Stimulated activated CD8-positive, alpha-beta memory T cell treated with anti-CD3 and anti-CD28 coated beads, Interleukin-4, amount 100 ng/mL, for 4 hours (primary cell): ENCODE data around the gene PLCG2.
"Not testable (repeated sequence)": the region's sequence is repeated elsewhere in the genome, so short reads cannot be mapped to it uniquely, and the experiment has no call there.

Experiments
- DNase-seq, 2 donors: peaks; one replicate each; pipeline ENCODE4 v3.0.0-alpha.2; 2020; ENCODE audit warnings: low read depth in 2 of 2, low spot score in 1 of 2

Gene PLCG2

DNA sequence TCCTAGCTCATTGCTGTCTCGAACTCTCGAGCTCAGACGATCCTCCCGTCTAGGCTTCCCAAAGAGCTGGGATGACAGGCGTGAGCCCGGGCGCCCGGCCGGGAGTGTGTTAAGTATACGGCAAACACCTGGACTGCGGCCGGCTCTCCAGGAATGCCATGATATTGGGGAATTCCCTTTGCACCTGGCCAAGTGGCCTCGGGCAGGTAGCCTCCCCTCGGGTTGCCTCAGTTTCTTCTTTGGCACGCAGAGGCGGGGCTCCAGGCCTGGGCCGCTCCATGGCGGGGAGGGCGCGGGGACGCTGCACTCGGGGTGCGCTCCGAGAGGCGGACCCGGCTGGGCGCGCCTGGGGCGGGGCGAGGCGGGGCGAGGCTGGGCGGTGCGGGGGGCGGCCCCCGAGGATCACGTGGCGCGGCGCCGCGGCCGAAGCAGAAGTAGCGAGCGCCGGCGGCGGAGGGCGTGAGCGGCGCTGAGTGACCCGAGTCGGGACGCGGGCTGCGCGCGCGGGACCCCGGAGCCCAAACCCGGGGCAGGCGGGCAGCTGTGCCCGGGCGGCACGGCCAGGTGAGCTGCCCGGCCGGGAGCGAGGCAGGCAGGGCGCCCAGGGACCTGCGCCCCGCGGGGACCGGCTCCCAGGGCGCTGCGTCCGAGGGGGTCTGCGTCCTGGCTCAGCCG lies at the start of gene PLCG2:
Gene PLCG2 (plus strand): TSS at position 431 of the 675 bp plus-strand sequence. CDS start 6,699 bp downstream, outside the sequence.
- peak; percentile 39 to 55 for DNase-seq

- no peak for DNase-seq
Measured at GRCh38 chr16:81729451-81729850, 49.6 kb upstream of the PLCG2 start.

DNA sequence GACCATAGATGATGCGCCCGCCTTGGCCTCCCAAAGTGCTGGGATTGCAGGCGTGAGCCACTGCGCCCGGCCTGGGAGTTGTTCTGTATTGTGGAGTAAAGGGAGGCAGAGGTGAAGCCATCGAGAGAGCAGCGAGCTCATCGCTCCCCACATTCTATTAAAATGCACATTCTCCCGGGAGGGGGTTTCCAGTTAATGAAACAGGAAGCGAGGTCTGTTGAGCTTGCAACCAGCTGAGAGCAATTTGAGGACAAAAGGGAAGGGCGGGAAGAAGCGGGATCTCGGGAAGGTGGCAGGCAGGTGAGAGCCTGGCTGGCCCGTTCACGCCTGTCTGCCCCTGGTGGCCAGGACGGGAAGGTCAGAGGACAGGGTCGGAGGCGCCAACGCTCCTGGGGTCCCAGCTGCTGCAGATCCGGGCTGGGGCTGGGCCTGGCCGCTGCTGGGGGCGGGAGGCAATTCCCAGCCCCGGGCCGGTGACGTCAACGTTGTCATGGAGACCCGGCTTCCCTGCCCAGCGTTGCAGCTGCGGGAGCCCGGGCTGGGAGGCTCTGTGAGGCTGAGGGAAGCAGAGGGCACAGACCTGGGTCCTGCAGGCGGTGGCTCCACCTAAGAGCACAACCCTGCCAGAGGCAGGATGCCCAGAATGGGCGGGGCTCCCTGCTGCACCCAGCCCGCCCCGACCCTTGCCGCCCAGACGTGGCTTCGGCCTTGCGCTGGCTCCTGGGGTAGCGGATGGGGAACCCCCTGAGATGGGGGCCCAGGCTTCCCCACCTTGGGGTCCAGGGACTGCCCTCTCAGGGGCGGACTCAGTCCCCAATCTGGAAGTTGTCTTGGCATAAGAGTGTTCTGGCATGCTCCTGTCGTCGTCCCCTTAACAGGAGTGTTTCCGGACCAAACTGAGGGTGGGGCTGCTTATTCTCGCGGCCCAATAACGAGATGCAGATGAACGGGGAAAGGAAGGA lies 48.7 kb upstream of the PLCG2 start:
- peak in 1 of 2 donors; percentile 20 for DNase-seq

- no peak for DNase-seq
Measured at GRCh38 chr16:81731649-81732048, 47.4 kb upstream of the PLCG2 start.

DNA sequence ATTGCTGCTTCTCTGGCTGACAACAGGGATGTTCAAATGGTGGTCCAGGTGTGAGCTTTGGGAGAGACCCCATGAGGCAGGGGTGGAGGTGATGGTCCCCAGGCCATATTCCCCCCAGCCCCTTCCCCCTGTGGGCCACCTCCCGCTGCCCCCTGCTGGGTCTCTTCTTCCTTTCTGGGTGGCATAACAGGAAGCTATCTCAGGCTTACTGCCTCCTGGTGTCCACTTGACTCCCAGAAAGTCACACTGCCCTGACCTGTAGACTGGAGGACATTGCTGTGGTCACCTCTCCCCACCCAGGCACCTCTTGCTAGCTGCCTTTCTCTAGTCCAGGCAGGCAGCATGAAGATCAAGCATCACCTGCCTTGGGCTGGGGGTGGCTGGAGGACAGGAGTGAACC lies 46.4 kb upstream of the PLCG2 start:
- DNase-seq: no peak

- DNase-seq: no peak
Measured at GRCh38 chr16:81733295-81733694, 45.8 kb upstream of the PLCG2 start.

GRCh38 chr16:81734632-81735434 lies 44.3 kb upstream of the PLCG2 start:
- no peak for DNase-seq

DNA sequence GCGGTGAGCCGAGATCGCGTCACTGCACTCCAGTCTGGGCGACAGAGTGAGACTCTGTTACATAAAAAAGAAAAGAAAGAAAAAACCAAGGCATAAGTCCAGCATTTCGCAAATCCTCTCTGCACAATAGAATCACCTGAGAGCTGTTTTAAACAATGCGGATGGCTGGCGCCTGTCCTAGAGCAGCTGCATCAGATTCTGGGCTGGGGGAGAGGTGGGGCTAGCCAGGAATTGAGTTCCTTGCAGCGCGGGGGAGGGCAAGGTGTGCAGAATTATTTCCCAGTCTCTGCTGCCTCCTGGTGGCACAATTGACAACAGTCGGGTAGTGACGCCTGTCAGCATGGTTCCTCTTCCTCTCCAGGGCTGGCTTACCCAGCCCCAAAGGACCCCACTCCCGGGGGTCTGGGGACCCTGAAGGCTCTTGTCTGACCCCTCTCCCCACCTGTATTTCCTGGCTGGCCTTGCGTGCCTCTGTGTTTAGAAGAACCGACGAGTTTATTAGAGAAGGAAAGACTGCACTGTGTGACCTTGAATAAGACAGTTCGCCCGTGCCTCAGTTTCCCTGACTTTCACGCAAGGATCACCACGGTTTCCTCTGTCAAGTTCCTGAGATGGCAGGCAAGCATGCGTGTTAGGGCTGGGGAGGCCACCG lies 41.1 kb upstream of the PLCG2 start:
- peak; percentile 66 to 74 for DNase-seq

DNA sequence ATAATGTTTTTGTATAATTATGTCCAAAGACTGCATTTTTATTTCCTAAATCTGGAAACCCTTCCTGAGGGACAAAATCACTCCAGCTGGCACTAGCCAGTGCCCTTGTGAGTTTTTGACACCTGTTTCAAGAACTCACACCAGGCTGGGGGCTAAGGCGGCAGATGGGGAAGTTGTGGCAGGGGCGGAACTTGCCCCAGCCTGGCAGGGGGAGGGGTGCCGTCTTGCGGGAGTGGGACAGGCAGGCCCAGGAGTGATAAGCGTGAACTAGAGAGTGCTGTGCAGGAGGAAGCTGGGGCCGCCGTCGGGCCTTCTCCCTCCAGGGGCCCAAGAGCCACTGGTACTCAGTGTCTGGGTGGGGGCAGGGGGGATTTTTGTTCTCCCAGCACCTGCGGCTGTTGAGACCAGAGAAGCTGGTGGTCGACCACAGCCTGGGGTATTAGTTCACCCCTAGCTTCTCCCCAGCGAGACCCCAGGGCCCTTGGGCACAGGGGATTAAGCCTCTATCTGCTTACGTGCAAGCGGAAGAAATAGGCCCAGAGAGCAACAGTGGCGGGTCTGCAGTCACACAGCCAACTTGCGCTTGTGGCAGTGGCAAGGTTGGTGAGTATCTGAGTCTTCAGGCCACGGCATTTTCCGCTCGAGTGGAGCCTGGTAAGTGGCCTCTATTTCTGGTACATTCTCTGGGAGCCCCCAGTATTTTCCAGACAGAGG lies 40.2 kb upstream of the PLCG2 start:
- no peak for DNase-seq

DNA sequence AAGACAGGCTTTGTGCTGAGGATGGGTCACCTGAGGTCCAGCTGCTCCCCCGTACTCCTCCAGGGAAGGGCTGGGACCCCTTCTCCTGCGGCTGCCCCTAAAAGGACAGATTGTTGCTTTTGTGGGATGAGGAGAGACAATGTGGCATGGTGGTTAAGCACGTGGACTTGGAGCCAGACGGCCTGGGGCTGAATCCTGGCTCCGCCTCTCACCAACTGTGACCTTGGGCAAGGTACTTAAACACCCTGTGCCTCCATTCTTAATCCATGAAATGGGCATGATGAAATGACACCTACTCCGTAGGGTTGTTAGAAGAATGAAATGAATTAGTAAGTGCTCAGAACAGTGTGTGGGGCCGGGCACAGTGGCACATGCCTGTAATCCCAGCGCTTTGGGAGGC lies 39.6 kb upstream of the PLCG2 start:
- no peak for DNase-seq

DNA sequence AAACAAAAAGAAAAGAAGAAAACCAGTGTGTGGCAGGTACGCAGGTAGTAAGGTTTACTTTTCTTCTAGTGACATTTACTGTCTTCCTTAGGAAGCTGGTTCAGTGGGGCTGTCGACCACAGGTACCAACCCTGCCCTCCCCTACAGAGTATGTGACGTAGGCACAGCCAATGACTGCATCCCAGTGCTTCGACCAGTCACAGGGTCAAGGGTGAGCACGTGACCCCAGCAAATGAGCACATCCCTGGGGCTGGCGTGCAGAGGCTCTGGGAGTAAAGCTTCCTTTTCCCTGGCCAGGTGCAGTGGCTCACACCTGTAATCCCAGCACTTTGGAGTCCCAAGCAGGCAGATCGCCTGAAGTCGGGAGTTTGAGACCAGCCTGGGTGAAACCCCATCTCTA lies 38.9 kb upstream of the PLCG2 start:
- no peak for DNase-seq

DNA sequence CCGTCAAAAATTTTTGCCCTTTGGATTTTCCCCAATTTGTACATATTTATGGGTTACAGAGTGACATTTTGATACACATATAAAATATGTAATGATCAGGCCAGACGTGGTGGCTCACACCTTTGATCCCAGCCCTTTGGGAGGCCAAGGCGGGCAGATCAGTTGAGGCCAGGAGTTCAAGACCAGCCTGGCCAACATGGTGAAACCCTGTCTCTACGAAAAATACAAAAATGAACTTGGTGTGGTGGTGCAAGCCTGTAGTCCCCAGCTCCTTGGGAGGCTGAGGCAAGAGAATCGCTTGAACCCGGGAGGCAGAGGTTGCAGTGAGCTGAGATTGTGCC lies 37.7 kb upstream of the PLCG2 start:
- DNase-seq: not testable (repeated sequence)

DNA sequence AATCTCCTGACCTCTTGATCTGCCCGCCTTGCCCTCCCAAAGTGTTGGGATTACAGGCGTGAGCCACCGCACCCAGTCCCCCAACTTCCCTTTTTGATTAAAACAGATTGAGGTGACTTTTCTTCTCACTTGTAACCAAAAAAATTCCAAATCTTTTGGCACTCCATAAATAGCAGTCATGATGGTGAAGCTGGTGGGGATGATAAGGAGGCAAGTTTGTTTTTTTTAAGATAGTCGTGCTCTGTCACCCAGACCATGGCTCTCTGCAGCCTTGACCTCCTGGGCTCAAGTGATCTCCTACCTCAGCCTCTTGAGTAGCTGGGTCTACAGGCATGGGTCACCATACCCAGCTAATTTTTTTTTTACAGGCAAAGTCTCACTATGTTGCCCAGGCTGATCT lies 34.7 kb upstream of the PLCG2 start:
- DNase-seq: no peak

DNA sequence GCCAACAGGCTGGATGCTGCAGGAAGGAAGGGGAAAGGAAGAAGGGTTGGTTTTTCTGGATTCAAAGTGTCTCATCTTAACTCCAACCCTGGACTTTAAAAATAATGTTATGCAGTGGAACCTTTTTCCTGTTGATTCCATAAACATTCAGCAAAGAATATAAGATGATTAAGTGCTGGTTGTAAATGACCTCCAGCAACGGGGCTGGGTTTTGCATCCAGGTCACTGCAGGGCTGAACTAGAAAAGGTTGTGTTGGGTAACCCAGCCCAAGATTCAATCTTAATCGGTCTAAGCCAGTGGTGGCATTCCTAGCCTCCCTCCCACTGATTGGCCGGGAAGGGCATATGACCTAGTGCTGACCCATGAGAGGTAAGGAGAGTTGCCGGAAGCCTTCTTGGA lies 34.2 kb upstream of the PLCG2 start:
- DNase-seq: no peak

GRCh38 chr16:81745704-81746558 lies 33.2 kb upstream of the PLCG2 start:
- DNase-seq: peak; percentile 43 to 52

- DNase-seq: no peak
Measured at GRCh38 chr16:81746566-81746965, 32.5 kb upstream of the PLCG2 start.

DNA sequence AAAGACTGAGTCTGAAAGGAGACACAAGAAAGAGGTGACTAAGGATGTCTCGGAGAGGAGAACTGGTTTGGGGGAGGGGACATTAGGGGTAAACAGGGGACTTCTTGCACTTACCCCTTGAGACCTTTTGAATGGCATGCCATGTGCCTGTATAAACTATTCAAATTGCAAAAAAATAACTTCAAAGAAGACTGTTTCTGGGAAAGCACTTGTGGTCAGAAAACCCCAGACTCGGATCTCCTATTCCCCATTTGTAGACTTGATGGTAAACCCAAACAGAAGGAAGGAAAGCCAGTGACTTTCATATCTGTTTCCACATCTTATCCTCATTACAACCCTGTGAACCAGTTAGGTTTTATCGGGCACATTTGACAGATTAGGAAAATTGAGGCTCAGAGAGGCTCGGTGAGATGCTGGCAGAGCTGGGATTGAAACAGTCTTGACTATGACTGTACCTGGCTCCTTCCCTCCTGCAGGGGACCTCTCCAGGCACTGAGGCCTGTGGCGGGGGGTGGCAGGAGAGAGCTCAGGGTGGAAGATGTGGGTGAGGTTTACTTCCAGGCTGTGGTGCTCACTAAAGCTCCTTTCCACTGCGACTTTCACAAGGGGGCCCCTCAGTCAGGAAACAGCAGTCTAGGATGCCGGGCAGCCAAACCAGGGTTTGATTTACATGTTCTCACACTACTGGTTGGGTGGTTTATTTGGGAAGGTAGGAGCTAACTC lies 30.5 kb upstream of the PLCG2 start:
- no peak for DNase-seq

- no peak for DNase-seq
Measured at GRCh38 chr16:81752225-81752875, 26.7 kb upstream of the PLCG2 start.
